Neural cell (in vitro differentiated cells): ENCODE data around the gene PAEP.

ENCODE experiments used
- CTCF ChIP-seq: fragments of 450-650 bp; IDR thresholded peaks from 2 replicates; pipeline ENCODE4 v1.5.1; 2014; ENCODE audit warnings: antibody characterized with exemption, mild to moderate bottlenecking, moderate library complexity; ENCODE audit not compliant: poor library complexity, severe bottlenecking
- EP300 ChIP-seq: fragments of 450-650 bp; conservative IDR thresholded peaks from 2 replicates; pipeline ENCODE4 v1.6.1; 2014; ENCODE audit warnings: antibody characterized with exemption, mild to moderate bottlenecking, moderate library complexity; ENCODE audit not compliant: poor library complexity, severe bottlenecking
- EZH2 ChIP-seq: fragments of 200-600, 300-800 bp; shearing (Covaris generic), sonication (generic); IDR thresholded peaks from 2 replicates; pipeline ENCODE4 v1.6.1; 2014; ENCODE audit warnings: antibody characterized with exemption, low read length, borderline replicate concordance, mild to moderate bottlenecking; ENCODE audit not compliant: insufficient read depth, poor library complexity, severe bottlenecking
- RAD21 ChIP-seq: fragments of 450-650 bp; conservative IDR thresholded peaks from 2 replicates; pipeline ENCODE4 v1.6.1; 2014; ENCODE audit warnings: antibody characterized with exemption, mild to moderate bottlenecking, moderate library complexity

GRCh38 chr9:135533674-135534073 lies 27.9 kb upstream of the PAEP start:
- TF ChIP-seq CTCF (no peak), RAD21 (no peak), EZH2 (no peak), EP300 (no peak)
